K562 (cell line): ENCODE results near the gene TMEM176A. TPM values are rescaled to one million over a fixed set of nuclear protein-coding genes. Genes with fewer than 3 reads are reported as not detected.

Source experiments
- AFF1 ChIP-seq, 2 experiments: fragments of 450-650 bp; IDR thresholded peaks; 2 replicates each; pipeline ENCODE4 v1.6.1; 2018; ENCODE audit warnings: mild to moderate bottlenecking in 2 of 2, low read depth in 1 of 2; ENCODE audit not compliant: partially characterized antibody in 2 of 2
- DIDO1 ChIP-seq: fragments of 450-650 bp; IDR thresholded peaks from 2 replicates; pipeline ENCODE4 v1.6.1; 2016; ENCODE audit warnings: low read depth, missing biosample characterization, missing genetic modification characterization
- DNMT1 ChIP-seq: fragments of 450-650 bp; IDR thresholded peaks from 2 replicates; pipeline ENCODE4 v1.6.1; 2016; ENCODE audit warnings: antibody characterized with exemption, mild to moderate bottlenecking
- JUN ChIP-seq, 2 experiments: sonication (generic) in 1 of 2; formaldehyde crosslinking in 1 of 2; IDR thresholded peaks; 2 replicates each; pipeline versions ENCODE4 v1.6.1 to v1.8.0; 2012 to 2022; ENCODE audit warnings: borderline replicate concordance in 2 of 2, mild to moderate bottlenecking in 2 of 2, improper control_type of control experiment in 1 of 2, low read depth in 1 of 2, low read length in 1 of 2, missing genetic modification reagents in 1 of 2
- L3MBTL2 ChIP-seq: fragments of 450-650 bp; IDR thresholded peaks from 2 replicates; pipeline ENCODE4 v1.6.1; 2016; ENCODE audit warnings: mild to moderate bottlenecking, moderate library complexity
- MAZ ChIP-seq, 2 experiments: fragments of 450-650 bp in 1 of 2; sonication (generic) in 1 of 2; formaldehyde crosslinking; IDR thresholded peaks in 1 of 2; conservative IDR thresholded peaks in 1 of 2; 2 replicates each; pipeline versions ENCODE4 v1.4.0 to v1.5.0; 2020; ENCODE audit warnings: mild to moderate bottlenecking in 1 of 2, missing genetic modification reagents in 1 of 2
- RNF2 ChIP-seq: sonication (generic); IDR thresholded peaks from 2 replicates; pipeline ENCODE4 v1.6.1; 2016
- SMAD4 ChIP-seq: fragments of 250-450 bp; sonication (Bioruptor Pico); conservative IDR thresholded peaks from 2 replicates; pipeline ENCODE4 v1.8.0; 2021; ENCODE audit warnings: inconsistent platforms, mild to moderate bottlenecking, moderate library complexity
- ZFX ChIP-seq: sonication (generic); formaldehyde crosslinking; IDR thresholded peaks from 2 replicates; pipeline ENCODE4 v1.8.0; 2022; ENCODE audit warnings: mild to moderate bottlenecking, missing genetic modification reagents, moderate library complexity
- ZNF212 ChIP-seq: fragments of 450-650 bp; formaldehyde crosslinking; IDR thresholded peaks from 2 replicates; pipeline ENCODE4 v1.4.0; 2020; ENCODE audit warnings: mild to moderate bottlenecking
- ZNF592 ChIP-seq: fragments of 450-650 bp; IDR thresholded peaks from 2 replicates; pipeline ENCODE4 v1.6.1; 2017; ENCODE audit warnings: antibody characterized with exemption, mild to moderate bottlenecking
- ZNF609 ChIP-seq: sonication (generic); formaldehyde crosslinking; IDR thresholded peaks from 2 replicates; pipeline ENCODE4 v1.8.1; 2023; ENCODE audit warnings: missing genetic modification reagents, mild to moderate bottlenecking, borderline replicate concordance
- polyA plus RNA-seq, 8 experiments: library from polyadenylated mRNA; depleted of rRNA in 4 of 8; stranded (reverse) in 5 of 8; unstranded in 3 of 8; fragments of >200 nt; fragmentation: Nextera tagmentation in 2 of 8; fragmentation: Illumina TruSeq in 1 of 8; extraction: Ambion mirVana in 2 of 8; extraction: Trizol in 1 of 8; gene quantifications; 2 replicates each; pipeline versions ENCODE4 v1.2.1 to v1.2.3, GENCODE V29; 2011 to 2014; ENCODE audit warnings: inconsistent platforms in 1 of 8, missing spikeins in 1 of 8
- total RNA-seq, 7 experiments: library from RNA; depleted of rRNA in 6 of 7; stranded (reverse); fragments of >200 nt in 6 of 7; fragmentation: Illumina TruSeq in 2 of 7; extraction: Trizol in 2 of 7; gene quantifications; 2 replicates each; pipeline versions ENCODE4 v1.2.1 to v1.2.3, GENCODE V29; 2011 to 2021; ENCODE audit warnings: low replicate concordance in 1 of 7

The TMEM176A gene
- total and polyA plus RNA-seq, 9 of the 15 experiments (the other 6 are each of a cell fraction or from before 2014, with no cell fraction given), result 0.31 TPM; not detected in 8

GRCh38 chr7:150787321-150788281 lies 13.0 kb upstream of the TMEM176A start (continued):
- TF ChIP-seq ZNF592 (no peak), L3MBTL2 (peak; percentile 42), AFF1 (IDR thresholded peaks at IDR 0.05; ENCODE audit: low read depth in 1 of 2, partially characterized antibody in 2 of 2) (peak; percentile 57 to 61), JUN (IDR thresholded peaks at IDR 0.05; ENCODE audit: borderline replicate concordance, low read depth, low read length) (0 out of 2 replicates have a peak, but pooled peaks have one; percentile 25), JUN (CRISPR knock-in tag; IDR thresholded peaks at IDR 0.05; ENCODE audit: borderline replicate concordance) (no peak), ZFX (CRISPR knock-in tag) (no peak), DIDO1 (tag) (no peak), ZNF212 (CRISPR knock-in tag) (0 out of 2 replicates have a peak, but pooled peaks have one; percentile 28), RNF2 (peak; percentile 89), MAZ (CRISPR knock-in tag; conservative IDR thresholded peaks at IDR 0.05 in 1 of 2, IDR thresholded peaks at IDR 0.05 in 1 of 2) (peak; percentile 43 to 72; a peak in 3 of 4 replicates), SMAD4 (CRISPR knock-in tag) (peak; percentile 83; the same call in 1 of the 2 replicates), ZNF609 (CRISPR knock-in tag) (no peak), DNMT1 (no peak)
